ENCODE measurements around the gene CXCL12.

CXCL12 gene

GRCh38 chr10:44416021-44416771 is 31.3 kb upstream of the CXCL12 start:
- TF ChIP-seq ZC3H10 (CRISPR knock-in tag; IDR thresholded peaks at IDR 0.05) (no peak), PPARA (CRISPR knock-in tag; IDR thresholded peaks at IDR 0.05; ENCODE audit: borderline replicate concordance) (no peak), ESRRG (CRISPR knock-in tag; IDR thresholded peaks at IDR 0.05) (no peak), OSR1 (CRISPR knock-in tag; IDR thresholded peaks at IDR 0.05) (no peak), ZNF8 (CRISPR knock-in tag; IDR thresholded peaks at IDR 0.05) (no peak), ISL1 (CRISPR knock-in tag; IDR thresholded peaks at IDR 0.05) (no peak)
- TF ChIP-seq, protein P1, sequence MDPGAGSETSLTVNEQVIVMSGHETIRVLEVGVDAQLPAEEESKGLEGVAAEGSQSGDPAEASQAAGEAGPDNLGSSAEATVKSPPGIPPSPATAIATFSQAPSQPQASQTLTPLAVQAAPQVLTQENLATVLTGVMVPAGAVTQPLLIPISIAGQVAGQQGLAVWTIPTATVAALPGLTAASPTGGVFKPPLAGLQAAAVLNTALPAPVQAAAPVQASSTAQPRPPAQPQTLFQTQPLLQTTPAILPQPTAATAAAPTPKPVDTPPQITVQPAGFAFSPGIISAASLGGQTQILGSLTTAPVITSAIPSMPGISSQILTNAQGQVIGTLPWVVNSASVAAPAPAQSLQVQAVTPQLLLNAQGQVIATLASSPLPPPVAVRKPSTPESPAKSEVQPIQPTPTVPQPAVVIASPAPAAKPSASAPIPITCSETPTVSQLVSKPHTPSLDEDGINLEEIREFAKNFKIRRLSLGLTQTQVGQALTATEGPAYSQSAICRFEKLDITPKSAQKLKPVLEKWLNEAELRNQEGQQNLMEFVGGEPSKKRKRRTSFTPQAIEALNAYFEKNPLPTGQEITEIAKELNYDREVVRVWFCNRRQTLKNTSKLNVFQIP (CRISPR knock-in tag; IDR thresholded peaks at IDR 0.05; ENCODE audit: borderline replicate concordance, low read depth): no peak
- ATAC-seq: no peak

DNA sequence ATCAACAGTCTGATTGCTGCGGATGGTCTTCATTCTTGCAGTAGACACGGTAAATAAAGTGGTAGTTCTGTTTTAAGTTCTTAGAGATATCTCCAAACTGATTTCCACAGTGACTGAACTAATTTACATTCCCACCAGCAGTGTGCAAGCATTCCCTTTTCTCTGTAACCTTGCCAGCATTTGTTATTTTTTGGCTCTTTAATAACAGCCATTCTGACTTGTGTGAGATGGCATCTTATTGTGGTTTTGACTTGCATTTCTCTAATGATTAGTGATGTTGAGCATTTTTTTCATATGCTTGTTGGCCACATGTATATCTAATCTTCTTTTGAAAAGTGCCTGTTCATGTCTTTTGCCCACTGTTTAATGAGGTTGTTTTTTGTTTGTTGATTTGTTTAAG is 30.2 kb upstream of the CXCL12 start:
- no peak for ATAC-seq
- TF ChIP-seq GLIS3 (CRISPR knock-in tag; IDR thresholded peaks at IDR 0.05): no peak
- no peak for TF ChIP-seq ZNF8 (CRISPR knock-in tag; IDR thresholded peaks at IDR 0.05)
- no peak for TF ChIP-seq ISL1 (CRISPR knock-in tag; IDR thresholded peaks at IDR 0.05)
- TF ChIP-seq CSDC2 (CRISPR knock-in tag; IDR thresholded peaks at IDR 0.05): no peak
- no peak for TF ChIP-seq TOX (CRISPR knock-in tag; IDR thresholded peaks at IDR 0.05; ENCODE audit: borderline replicate concordance)
- TF ChIP-seq ZNF565 (CRISPR knock-in tag; conservative IDR thresholded peaks at IDR 0.05; ENCODE audit: low read depth): no peak
- no peak for TF ChIP-seq CSRNP3 (CRISPR knock-in tag; IDR thresholded peaks at IDR 0.05)
- no peak for TF ChIP-seq OSR1 (CRISPR knock-in tag; IDR thresholded peaks at IDR 0.05)
- TF ChIP-seq RARB (CRISPR knock-in tag; IDR thresholded peaks at IDR 0.05): no peak
- TF ChIP-seq SNAI2 (CRISPR knock-in tag; IDR thresholded peaks at IDR 0.05): no peak
- TF ChIP-seq, protein P2, sequence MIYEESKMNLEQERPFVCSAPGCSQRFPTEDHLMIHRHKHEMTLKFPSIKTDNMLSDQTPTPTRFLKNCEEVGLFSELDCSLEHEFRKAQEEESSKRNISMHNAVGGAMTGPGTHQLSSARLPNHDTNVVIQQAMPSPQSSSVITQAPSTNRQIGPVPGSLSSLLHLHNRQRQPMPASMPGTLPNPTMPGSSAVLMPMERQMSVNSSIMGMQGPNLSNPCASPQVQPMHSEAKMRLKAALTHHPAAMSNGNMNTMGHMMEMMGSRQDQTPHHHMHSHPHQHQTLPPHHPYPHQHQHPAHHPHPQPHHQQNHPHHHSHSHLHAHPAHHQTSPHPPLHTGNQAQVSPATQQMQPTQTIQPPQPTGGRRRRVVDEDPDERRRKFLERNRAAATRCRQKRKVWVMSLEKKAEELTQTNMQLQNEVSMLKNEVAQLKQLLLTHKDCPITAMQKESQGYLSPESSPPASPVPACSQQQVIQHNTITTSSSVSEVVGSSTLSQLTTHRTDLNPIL (CRISPR knock-in tag; IDR thresholded peaks at IDR 0.05; ENCODE audit: low read depth): no peak

DNA sequence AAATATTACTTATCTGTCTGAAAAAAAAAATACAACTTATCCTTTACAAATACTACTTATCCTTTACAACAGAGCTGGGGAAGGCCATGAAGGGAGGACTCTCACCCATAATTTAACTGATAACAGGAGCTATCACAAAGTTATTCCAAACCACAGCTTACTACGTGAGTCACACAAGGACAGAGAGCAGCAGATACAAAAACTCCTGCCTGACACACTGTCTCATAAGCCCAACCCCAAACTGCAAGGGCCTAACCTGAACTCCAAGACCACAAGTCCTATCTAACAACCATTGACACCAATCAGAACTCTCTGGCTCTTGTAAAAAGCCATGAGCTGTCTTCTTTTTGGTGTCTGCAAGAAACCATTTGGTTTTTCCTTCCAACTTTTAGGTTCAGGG is 28.5 kb upstream of the CXCL12 start:
- ATAC-seq: no peak

More for the DNA sequence above, 28.5 kb upstream of the CXCL12 start:
- TF ChIP-seq RARB (CRISPR knock-in tag; IDR thresholded peaks at IDR 0.05): no peak
- TF ChIP-seq ESRRG (CRISPR knock-in tag; IDR thresholded peaks at IDR 0.05): no peak
- TF ChIP-seq PPARA (CRISPR knock-in tag; IDR thresholded peaks at IDR 0.05; ENCODE audit: borderline replicate concordance): no peak
- no peak for TF ChIP-seq ZNF70 (CRISPR knock-in tag; IDR thresholded peaks at IDR 0.05)
- TF ChIP-seq, protein P2 (CRISPR knock-in tag; IDR thresholded peaks at IDR 0.05; ENCODE audit: low read depth): no peak
- TF ChIP-seq GLIS3 (CRISPR knock-in tag; IDR thresholded peaks at IDR 0.05): no peak
- TF ChIP-seq, protein P3, sequence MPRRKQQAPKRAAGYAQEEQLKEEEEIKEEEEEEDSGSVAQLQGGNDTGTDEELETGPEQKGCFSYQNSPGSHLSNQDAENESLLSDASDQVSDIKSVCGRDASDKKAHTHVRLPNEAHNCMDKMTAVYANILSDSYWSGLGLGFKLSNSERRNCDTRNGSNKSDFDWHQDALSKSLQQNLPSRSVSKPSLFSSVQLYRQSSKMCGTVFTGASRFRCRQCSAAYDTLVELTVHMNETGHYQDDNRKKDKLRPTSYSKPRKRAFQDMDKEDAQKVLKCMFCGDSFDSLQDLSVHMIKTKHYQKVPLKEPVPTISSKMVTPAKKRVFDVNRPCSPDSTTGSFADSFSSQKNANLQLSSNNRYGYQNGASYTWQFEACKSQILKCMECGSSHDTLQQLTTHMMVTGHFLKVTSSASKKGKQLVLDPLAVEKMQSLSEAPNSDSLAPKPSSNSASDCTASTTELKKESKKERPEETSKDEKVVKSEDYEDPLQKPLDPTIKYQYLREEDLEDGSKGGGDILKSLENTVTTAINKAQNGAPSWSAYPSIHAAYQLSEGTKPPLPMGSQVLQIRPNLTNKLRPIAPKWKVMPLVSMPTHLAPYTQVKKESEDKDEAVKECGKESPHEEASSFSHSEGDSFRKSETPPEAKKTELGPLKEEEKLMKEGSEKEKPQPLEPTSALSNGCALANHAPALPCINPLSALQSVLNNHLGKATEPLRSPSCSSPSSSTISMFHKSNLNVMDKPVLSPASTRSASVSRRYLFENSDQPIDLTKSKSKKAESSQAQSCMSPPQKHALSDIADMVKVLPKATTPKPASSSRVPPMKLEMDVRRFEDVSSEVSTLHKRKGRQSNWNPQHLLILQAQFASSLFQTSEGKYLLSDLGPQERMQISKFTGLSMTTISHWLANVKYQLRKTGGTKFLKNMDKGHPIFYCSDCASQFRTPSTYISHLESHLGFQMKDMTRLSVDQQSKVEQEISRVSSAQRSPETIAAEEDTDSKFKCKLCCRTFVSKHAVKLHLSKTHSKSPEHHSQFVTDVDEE (CRISPR knock-in tag; IDR thresholded peaks at IDR 0.05): no peak
- TF ChIP-seq CSRNP3 (CRISPR knock-in tag; IDR thresholded peaks at IDR 0.05): no peak
- TF ChIP-seq, protein P4, sequence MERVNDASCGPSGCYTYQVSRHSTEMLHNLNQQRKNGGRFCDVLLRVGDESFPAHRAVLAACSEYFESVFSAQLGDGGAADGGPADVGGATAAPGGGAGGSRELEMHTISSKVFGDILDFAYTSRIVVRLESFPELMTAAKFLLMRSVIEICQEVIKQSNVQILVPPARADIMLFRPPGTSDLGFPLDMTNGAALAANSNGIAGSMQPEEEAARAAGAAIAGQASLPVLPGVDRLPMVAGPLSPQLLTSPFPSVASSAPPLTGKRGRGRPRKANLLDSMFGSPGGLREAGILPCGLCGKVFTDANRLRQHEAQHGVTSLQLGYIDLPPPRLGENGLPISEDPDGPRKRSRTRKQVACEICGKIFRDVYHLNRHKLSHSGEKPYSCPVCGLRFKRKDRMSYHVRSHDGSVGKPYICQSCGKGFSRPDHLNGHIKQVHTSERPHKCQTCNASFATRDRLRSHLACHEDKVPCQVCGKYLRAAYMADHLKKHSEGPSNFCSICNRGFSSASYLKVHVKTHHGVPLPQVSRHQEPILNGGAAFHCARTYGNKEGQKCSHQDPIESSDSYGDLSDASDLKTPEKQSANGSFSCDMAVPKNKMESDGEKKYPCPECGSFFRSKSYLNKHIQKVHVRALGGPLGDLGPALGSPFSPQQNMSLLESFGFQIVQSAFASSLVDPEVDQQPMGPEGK (CRISPR knock-in tag; IDR thresholded peaks at IDR 0.05; ENCODE audit: borderline replicate concordance): no peak
- no peak for TF ChIP-seq ZFP30 (CRISPR knock-in tag; IDR thresholded peaks at IDR 0.05)
- no peak for TF ChIP-seq ARNTL (CRISPR knock-in tag; IDR thresholded peaks at IDR 0.05; ENCODE audit: borderline replicate concordance, low read depth)
- TF ChIP-seq TOX (CRISPR knock-in tag; IDR thresholded peaks at IDR 0.05; ENCODE audit: borderline replicate concordance): no peak
